ENCODE results near the gene ASCL5.

Gene ASCL5

DNA sequence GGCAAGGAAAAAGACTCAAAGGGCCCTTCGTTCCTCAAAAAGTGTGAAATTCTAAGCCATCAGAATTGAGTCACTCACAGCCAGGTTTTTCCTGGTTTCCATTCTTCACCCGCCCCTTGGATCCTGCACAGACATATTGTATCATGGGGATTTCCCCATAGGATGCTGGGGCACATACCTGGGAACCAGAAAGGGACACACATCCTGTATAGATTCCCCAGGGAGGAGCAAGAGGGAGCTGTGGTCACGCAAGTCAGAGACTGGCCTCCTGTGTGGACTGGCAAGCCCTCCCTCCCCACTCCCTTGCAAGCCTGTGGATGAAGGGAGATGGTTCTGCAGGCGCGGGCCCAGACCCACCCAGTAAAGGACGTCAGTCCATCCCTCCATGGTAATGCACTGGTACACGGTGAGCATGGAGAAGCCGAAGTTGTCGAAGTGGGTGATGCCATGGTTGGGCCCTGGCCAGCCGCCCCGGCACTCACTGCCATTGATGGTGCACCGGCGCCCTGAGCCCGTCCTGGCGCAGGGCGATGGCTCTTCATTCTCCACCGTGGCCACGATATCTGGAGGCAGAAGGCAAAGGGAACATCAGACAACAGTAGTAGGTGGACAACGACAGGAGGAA, 38.0 kb downstream of the ASCL5 start:
- no peaks in the 10 kb centered on the region for H3K36me3 ChIP-seq (replicated peaks; ENCODE audit: insufficient read depth, low read length)
- no peaks in the 10 kb centered on the region for H3K9me3 ChIP-seq (replicated peaks; ENCODE audit: insufficient read depth, low read length)
- H3K4me3 ChIP-seq (ENCODE audit: low read length) = no peak overlapping the region
- H3K4me1 ChIP-seq (ENCODE audit: low read length) = no peaks in the 10 kb centered on the region
- no peak overlapping the region for H2AFZ ChIP-seq (ENCODE audit: low read length)
- TF ChIP-seq EZH2 (optimal IDR thresholded peaks at IDR 0.05; ENCODE audit: low read depth, low read length) (no peak), EZH2phosphoT487 (IDR thresholded peaks at IDR 0.05; ENCODE audit: low read length) (no peak)
- TF ChIP-seq, protein P1, sequence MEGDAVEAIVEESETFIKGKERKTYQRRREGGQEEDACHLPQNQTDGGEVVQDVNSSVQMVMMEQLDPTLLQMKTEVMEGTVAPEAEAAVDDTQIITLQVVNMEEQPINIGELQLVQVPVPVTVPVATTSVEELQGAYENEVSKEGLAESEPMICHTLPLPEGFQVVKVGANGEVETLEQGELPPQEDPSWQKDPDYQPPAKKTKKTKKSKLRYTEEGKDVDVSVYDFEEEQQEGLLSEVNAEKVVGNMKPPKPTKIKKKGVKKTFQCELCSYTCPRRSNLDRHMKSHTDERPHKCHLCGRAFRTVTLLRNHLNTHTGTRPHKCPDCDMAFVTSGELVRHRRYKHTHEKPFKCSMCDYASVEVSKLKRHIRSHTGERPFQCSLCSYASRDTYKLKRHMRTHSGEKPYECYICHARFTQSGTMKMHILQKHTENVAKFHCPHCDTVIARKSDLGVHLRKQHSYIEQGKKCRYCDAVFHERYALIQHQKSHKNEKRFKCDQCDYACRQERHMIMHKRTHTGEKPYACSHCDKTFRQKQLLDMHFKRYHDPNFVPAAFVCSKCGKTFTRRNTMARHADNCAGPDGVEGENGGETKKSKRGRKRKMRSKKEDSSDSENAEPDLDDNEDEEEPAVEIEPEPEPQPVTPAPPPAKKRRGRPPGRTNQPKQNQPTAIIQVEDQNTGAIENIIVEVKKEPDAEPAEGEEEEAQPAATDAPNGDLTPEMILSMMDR (IDR thresholded peaks at IDR 0.05; ENCODE audit: low read length) = no peak
- no peak overlapping the region for H3K4me2 ChIP-seq (ENCODE audit: low read depth, low read length)
- no peaks in the 10 kb centered on the region for H4K20me1 ChIP-seq (ENCODE audit: insufficient read depth, low read length)
- H3F3A ChIP-seq (ENCODE audit: insufficient read depth, low read length) = no peaks in the 10 kb centered on the region
- H3K27ac ChIP-seq (ENCODE audit: low read length) = no peak overlapping the region
- no peak overlapping the region for H3K9ac ChIP-seq (ENCODE audit: low read length)
- H3K9me2 ChIP-seq (replicated peaks; ENCODE audit: insufficient read depth, low read length) = no peaks in the 10 kb centered on the region
- DNase-seq = no peak
- H3K79me2 ChIP-seq (ENCODE audit: low read length) = no peaks in the 10 kb centered on the region
- no peaks in the 10 kb centered on the region for H3K27me3 ChIP-seq (replicated peaks; ENCODE audit: insufficient read depth, low read length)

DNA sequence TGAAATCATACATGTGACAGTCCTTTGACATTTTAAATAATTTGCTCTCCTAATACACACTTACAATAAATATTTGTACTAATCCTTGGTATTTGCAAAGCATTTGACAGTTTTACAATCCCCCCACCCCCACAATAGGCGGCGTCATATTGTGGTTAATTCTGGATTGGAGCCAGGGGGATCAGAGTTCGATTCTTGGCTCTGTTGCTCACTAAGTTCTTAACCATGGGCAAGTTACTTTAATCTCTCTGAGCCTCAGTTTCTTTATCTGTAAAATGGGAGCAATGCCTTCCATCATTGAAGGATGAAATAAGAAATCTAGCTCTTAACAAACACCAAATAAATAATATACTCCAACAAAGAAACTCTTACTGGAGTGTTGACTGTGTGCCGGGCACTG, 38.6 kb downstream of the ASCL5 start:
- Histone ChIP-seq H2AFZ (ENCODE audit: low read length) (no peak overlapping the region), H3K36me3 (replicated peaks; ENCODE audit: insufficient read depth, low read length) (no peaks in the 10 kb centered on the region), H3K9me2 (replicated peaks; ENCODE audit: insufficient read depth, low read length) (no peaks in the 10 kb centered on the region), H3K79me2 (ENCODE audit: low read length) (no peaks in the 10 kb centered on the region), H3K4me1 (ENCODE audit: low read length) (no peaks in the 10 kb centered on the region), H3K27me3 (replicated peaks; ENCODE audit: insufficient read depth, low read length) (no peaks in the 10 kb centered on the region), H3K9me3 (replicated peaks; ENCODE audit: insufficient read depth, low read length) (no peaks in the 10 kb centered on the region), H3K27ac (ENCODE audit: low read length) (no peak overlapping the region), H3K4me2 (ENCODE audit: low read depth, low read length) (no peak overlapping the region), H3K9ac (ENCODE audit: low read length) (no peak overlapping the region), H4K20me1 (ENCODE audit: insufficient read depth, low read length) (no peaks in the 10 kb centered on the region), H3F3A (ENCODE audit: insufficient read depth, low read length) (no peaks in the 10 kb centered on the region), H3K4me3 (ENCODE audit: low read length) (no peak overlapping the region)
- DNase-seq = no peak
- no peak for TF ChIP-seq EZH2phosphoT487 (IDR thresholded peaks at IDR 0.05; ENCODE audit: low read length)
- TF ChIP-seq, protein P1 (IDR thresholded peaks at IDR 0.05; ENCODE audit: low read length) = no peak
- TF ChIP-seq EZH2 (optimal IDR thresholded peaks at IDR 0.05; ENCODE audit: low read depth, low read length) = no peak

DNA sequence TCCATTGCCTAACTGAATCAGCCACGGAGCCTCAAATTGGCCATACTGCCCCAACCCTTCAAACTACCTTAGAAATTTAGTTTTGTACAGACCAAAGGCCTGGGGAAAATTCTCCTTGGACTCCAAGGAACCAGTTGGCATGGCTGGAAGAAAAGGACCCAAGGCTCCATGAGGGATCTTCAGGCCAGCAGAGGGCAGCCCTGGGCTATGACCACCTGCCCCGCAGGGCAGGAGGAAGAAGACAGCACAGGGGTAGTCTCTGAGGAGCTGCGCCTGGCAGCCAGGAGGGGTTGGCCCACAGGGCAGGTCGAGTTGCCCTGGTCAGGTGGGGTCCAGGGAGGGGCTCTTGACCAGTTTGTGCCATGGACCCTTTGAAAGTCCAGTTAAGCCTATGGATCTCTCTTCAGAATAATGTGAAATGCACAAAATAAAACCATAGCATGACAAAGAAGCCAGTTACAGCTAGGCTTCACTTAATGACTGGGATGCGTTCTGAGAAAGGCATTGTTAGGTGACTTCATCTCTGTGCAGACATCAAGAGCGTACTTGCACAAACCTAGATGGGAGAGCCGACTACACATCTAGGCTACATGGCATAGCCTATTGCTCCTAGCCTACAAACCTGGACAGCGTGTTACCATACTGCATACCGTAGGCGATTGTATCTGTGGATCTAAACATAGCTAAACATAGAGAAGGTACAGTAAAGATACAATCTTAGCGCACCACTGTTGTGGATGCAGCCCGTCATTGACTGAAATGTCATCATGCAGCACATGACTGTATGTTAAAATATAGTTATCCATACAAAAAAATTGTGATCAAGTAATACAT, 40.9 kb downstream of the ASCL5 start:
- Histone ChIP-seq H3K9me2 (replicated peaks; ENCODE audit: insufficient read depth, low read length) (no peaks in the 10 kb centered on the region), H3K27ac (ENCODE audit: low read length) (no peak overlapping the region), H3K4me2 (ENCODE audit: low read depth, low read length) (no peak overlapping the region), H2AFZ (ENCODE audit: low read length) (no peak overlapping the region), H3K9ac (ENCODE audit: low read length) (no peak overlapping the region), H3F3A (ENCODE audit: insufficient read depth, low read length) (no peaks in the 10 kb centered on the region), H3K36me3 (replicated peaks; ENCODE audit: insufficient read depth, low read length) (no peaks in the 10 kb centered on the region), H3K9me3 (replicated peaks; ENCODE audit: insufficient read depth, low read length) (no peaks in the 10 kb centered on the region), H4K20me1 (ENCODE audit: insufficient read depth, low read length) (no peaks in the 10 kb centered on the region), H3K79me2 (ENCODE audit: low read length) (no peaks in the 10 kb centered on the region), H3K27me3 (replicated peaks; ENCODE audit: insufficient read depth, low read length) (no peaks in the 10 kb centered on the region), H3K4me3 (ENCODE audit: low read length) (no peak overlapping the region), H3K4me1 (ENCODE audit: low read length) (no peaks in the 10 kb centered on the region)
- TF ChIP-seq, protein P1 (IDR thresholded peaks at IDR 0.05; ENCODE audit: low read length) = peak; percentile 64
- TF ChIP-seq EZH2 (optimal IDR thresholded peaks at IDR 0.05; ENCODE audit: low read depth, low read length) (no peak), EZH2phosphoT487 (IDR thresholded peaks at IDR 0.05; ENCODE audit: low read length) (no peak)
- DNase-seq = peak; percentile 36
